H9 (cell line): Measurements from ENCODE around the gene VAMP2. TPM values are rescaled to one million over a fixed set of nuclear protein-coding genes. Genes with fewer than 3 reads are reported as not detected.

ENCODE experiments used
- DNase-seq: peaks from one replicate; pipeline ENCODE4 v3.0.0-alpha.2; 2017
- H2AFZ ChIP-seq: one replicate; pipeline ENCODE4 v1.6.1; 2013; ENCODE audit warnings: mild to moderate bottlenecking, low read length, control low read depth, moderate library complexity
- H2AK5ac ChIP-seq: 2 replicates; pipeline ENCODE4 v1.6.1; 2013; ENCODE audit warnings: low read length, control low read depth, mixed read lengths; ENCODE audit not compliant: insufficient read length
- H2BK120ac ChIP-seq: one replicate; pipeline ENCODE4 v1.6.1; 2013; ENCODE audit warnings: low read depth, mild to moderate bottlenecking, low read length, control low read depth, inconsistent platforms; ENCODE audit not compliant: poor library complexity, severe bottlenecking
- H2BK12ac ChIP-seq: 2 replicates; pipeline ENCODE4 v1.6.1; 2013; ENCODE audit warnings: low read length, control low read depth, mixed read lengths, low read depth; ENCODE audit not compliant: insufficient read length
- H2BK15ac ChIP-seq: 2 replicates; pipeline ENCODE4 v1.6.1; 2013; ENCODE audit warnings: low read depth, low read length, control low read depth
- H2BK20ac ChIP-seq: one replicate; pipeline ENCODE4 v1.6.1; 2013; ENCODE audit warnings: low read depth, mild to moderate bottlenecking, low read length, control low read depth, inconsistent platforms; ENCODE audit not compliant: poor library complexity, severe bottlenecking
- H2BK5ac ChIP-seq: 2 replicates; pipeline ENCODE4 v1.6.1; 2013; ENCODE audit warnings: low read length, control low read depth, mixed read lengths; ENCODE audit not compliant: insufficient read length
- H3K14ac ChIP-seq: 2 replicates; pipeline ENCODE4 v1.6.1; 2013; ENCODE audit warnings: low read length, control low read depth; ENCODE audit not compliant: insufficient read depth
- H3K18ac ChIP-seq: 2 replicates; pipeline ENCODE4 v1.6.1; 2013; ENCODE audit warnings: low read depth, mild to moderate bottlenecking, mixed read lengths, low read length, control low read depth; ENCODE audit not compliant: insufficient read length
- H3K23ac ChIP-seq: 2 replicates; pipeline ENCODE4 v1.6.1; 2013; ENCODE audit warnings: low read length, control low read depth, mixed read lengths, low read depth; ENCODE audit not compliant: insufficient read length
- H3K23me2 ChIP-seq: 2 replicates; pipeline ENCODE4 v1.6.1; 2013; ENCODE audit warnings: low read depth, mild to moderate bottlenecking, mixed read lengths, low read length, control low read depth; ENCODE audit not compliant: insufficient read length, poor library complexity, severe bottlenecking
- H3K27ac ChIP-seq: 2 replicates; pipeline ENCODE4 v1.5.1; 2013; ENCODE audit warnings: low read length, control low read depth, mixed read lengths, low read depth; ENCODE audit not compliant: insufficient read length
- H3K27me3 ChIP-seq: 2 replicates; pipeline ENCODE4 v1.6.1; 2013; ENCODE audit warnings: low read length, control low read depth, inconsistent platforms; ENCODE audit not compliant: insufficient read depth
- H3K4ac ChIP-seq: 2 replicates; pipeline ENCODE4 v1.6.1; 2013; ENCODE audit warnings: low read depth, mild to moderate bottlenecking, control low read depth, inconsistent platforms, low read length, moderate library complexity
- H3K4me1 ChIP-seq: 2 replicates; pipeline ENCODE4 v1.6.1; 2013; ENCODE audit warnings: low read length, control low read depth, inconsistent platforms; ENCODE audit not compliant: insufficient read depth
- H3K4me2 ChIP-seq: 2 replicates; pipeline ENCODE4 v1.6.1; 2013; ENCODE audit warnings: low read length, control low read depth, mixed read lengths; ENCODE audit not compliant: insufficient read length, insufficient read depth
- H3K56ac ChIP-seq: 2 replicates; pipeline ENCODE4 v1.6.1; 2013; ENCODE audit warnings: low read depth, mild to moderate bottlenecking, mixed read lengths, low read length, control low read depth; ENCODE audit not compliant: insufficient read length
- H3K79me1 ChIP-seq: 2 replicates; pipeline ENCODE4 v1.6.1; 2013; ENCODE audit warnings: low read depth, mild to moderate bottlenecking, moderate library complexity, low read length, control low read depth, inconsistent platforms; ENCODE audit not compliant: insufficient read depth, poor library complexity, severe bottlenecking
- H3K79me2 ChIP-seq: 2 replicates; pipeline ENCODE4 v1.6.1; 2013; ENCODE audit warnings: low read length, control low read depth, inconsistent platforms; ENCODE audit not compliant: insufficient read depth
- H3K9ac ChIP-seq: 2 replicates; pipeline ENCODE4 v1.6.1; 2013; ENCODE audit warnings: low read length, control low read depth, mixed read lengths; ENCODE audit not compliant: insufficient read length; ENCODE audit errors: extremely low read depth
- H3K9me3 ChIP-seq: one replicate; pipeline ENCODE4 v1.6.1; 2013; ENCODE audit warnings: low read depth, low read length, inconsistent platforms; ENCODE audit not compliant: control insufficient read depth
- H3T11ph ChIP-seq: one replicate; pipeline ENCODE4 v1.6.1; 2013; ENCODE audit warnings: mild to moderate bottlenecking, low read length, control low read depth, inconsistent platforms
- H4K20me1 ChIP-seq: one replicate; pipeline ENCODE4 v1.6.1; 2013; ENCODE audit not compliant: control insufficient read depth, insufficient read length, insufficient read depth
- H4K5ac ChIP-seq: 2 replicates; pipeline ENCODE4 v1.6.1; 2013; ENCODE audit warnings: low read depth, mild to moderate bottlenecking, mixed read lengths, low read length, control low read depth; ENCODE audit not compliant: insufficient read length
- H4K8ac ChIP-seq: replicated peaks from 2 replicates; pipeline ENCODE4 v1.6.1; 2013; ENCODE audit warnings: low read length, control low read depth, mixed read lengths, low read depth; ENCODE audit not compliant: insufficient read length
- H4K91ac ChIP-seq: 2 replicates; pipeline ENCODE4 v1.6.1; 2013; ENCODE audit warnings: low read depth, mild to moderate bottlenecking, moderate library complexity, mixed read lengths, low read length, control low read depth; ENCODE audit not compliant: insufficient read length
- H3K27ac Mint-ChIP-seq, 3 experiments: 2 replicates in 2 of 3; 3 replicates in 1 of 3; pipeline ENCODE4 v1.8.0; 2020 to 2021; ENCODE audit warnings: mixed read lengths in 3 of 3, mild to moderate bottlenecking in 1 of 3, moderate library complexity in 1 of 3
- H3K27me3 Mint-ChIP-seq: 2 replicates; pipeline ENCODE4 v1.8.0; 2021; ENCODE audit warnings: low read depth, mild to moderate bottlenecking, moderate library complexity, mixed read lengths
- H3K36me3 Mint-ChIP-seq, 3 experiments: 2 replicates in 2 of 3; 3 replicates in 1 of 3; pipeline ENCODE4 v1.8.0; 2020 to 2021; ENCODE audit warnings: low read depth in 3 of 3, mixed read lengths in 3 of 3; ENCODE audit not compliant: insufficient read depth in 1 of 3
- H3K4me1 Mint-ChIP-seq, 2 experiments: 2 replicates each; pipeline ENCODE4 v1.8.0; 2020; ENCODE audit warnings: mixed read lengths in 2 of 2
- H3K4me3 Mint-ChIP-seq, 2 experiments: 2 replicates in 1 of 2; 3 replicates in 1 of 2; pipeline ENCODE4 v1.8.0; 2020 to 2021; ENCODE audit warnings: mild to moderate bottlenecking in 2 of 2, mixed read lengths in 2 of 2, moderate library complexity in 1 of 2
- H3K9me3 Mint-ChIP-seq, 2 experiments: 2 replicates in 1 of 2; 3 replicates in 1 of 2; pipeline ENCODE4 v1.8.0; 2020; ENCODE audit warnings: mild to moderate bottlenecking in 2 of 2, mixed read lengths in 2 of 2, moderate library complexity in 1 of 2
- CTCF ChIP-seq: fragments of 200-600 bp; sonication (generic); conservative IDR thresholded peaks from 3 replicates; pipeline ENCODE4 v1.8.0; 2021; ENCODE audit warnings: antibody characterized with exemption, mild to moderate bottlenecking
- WGBS: extraction: QIAGEN DNeasy Blood & Tissue Kit; methylation state at CpG from one replicate; pipeline ENCODE4 v1.1.7; 2013; ENCODE audit warnings: missing lambda C conversion rate, low lambda C conversion rate, mixed read lengths; ENCODE audit not compliant: insufficient read length; ENCODE audit errors: extremely low coverage; 5-methylcytosine and 5-hydroxymethylcytosine counted together
- microRNA-seq: library from miRNA; unstranded; fragments of <30 nt; microRNA quantifications from one replicate; pipeline ENCODE4, GENCODE V29; 2020; ENCODE audit warnings: borderline microRNAs expressed
- total RNA-seq: library from RNA; stranded (reverse); gene quantifications from 2 replicates; pipeline ENCODE4 v1.2.1, GENCODE V29; 2021

VAMP2 gene
- total RNA-seq, 1 experiment from 2014 or later: 22.8 TPM

DNA sequence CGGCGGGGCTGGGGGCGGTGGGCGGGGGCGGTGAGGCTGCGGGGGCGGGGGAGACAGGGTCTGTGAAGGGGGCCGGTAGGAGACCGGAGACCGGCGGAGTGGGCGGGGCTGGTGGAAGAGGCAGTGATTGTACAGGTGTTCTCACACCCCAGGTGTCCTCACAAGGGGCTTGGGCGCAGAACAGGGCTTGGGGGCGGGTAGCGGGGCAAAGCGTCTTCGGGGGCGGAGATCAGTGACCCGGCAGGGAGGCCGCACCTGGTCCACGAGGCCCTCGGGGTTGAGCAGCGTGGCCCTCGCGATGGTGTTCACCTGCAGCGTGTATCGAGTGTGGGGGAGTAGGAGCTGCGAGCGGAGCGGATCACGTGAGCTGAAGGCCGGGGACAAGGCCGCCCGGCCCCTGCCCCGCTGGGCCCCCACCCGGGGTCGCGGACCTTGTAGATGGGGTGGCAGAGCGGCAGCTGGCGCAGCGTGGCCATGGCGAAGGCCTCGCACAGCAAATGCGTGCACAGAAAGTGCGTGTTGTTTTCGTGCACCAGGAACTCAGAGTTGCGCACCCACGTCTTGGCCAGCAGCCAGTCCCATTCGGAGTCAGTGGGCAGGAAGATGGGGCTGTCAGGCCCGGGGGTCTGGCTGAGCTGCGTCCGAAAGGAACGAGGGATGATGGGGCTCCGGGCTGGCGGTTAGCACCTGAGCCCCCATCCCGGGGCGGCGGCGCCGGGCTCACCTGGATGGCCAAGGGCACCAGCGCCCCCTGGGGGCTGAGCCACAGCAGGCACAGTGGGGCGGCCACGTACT lies 52.9 kb downstream of the VAMP2 start:
- no peak overlapping the region for H4K8ac ChIP-seq
- peak; percentile 96 for TF ChIP-seq CTCF
- no peak overlapping the region for H2AFZ ChIP-seq
- no peak overlapping the region for H3K18ac ChIP-seq
- H2BK15ac ChIP-seq: no peak overlapping the region
- H3K27me3 ChIP-seq: peaks cover 3% of the 10 kb centered on the region; the same call in 1 of the 2 replicates
- peaks cover 6% of the 10 kb centered on the region for H3K23me2 ChIP-seq
- H3K36me3 Mint-ChIP-seq: no peaks in the 10 kb centered on the region
- no peak overlapping the region for H2BK12ac ChIP-seq
- no peak overlapping the region for H3K56ac ChIP-seq
- peaks cover 82% of the 10 kb centered on the region for H3K27me3 Mint-ChIP-seq
- no peak overlapping the region for H2BK120ac ChIP-seq
- H3K23ac ChIP-seq: no peak overlapping the region
- H4K5ac ChIP-seq: no peak overlapping the region
- no peaks in the 10 kb centered on the region for H4K20me1 ChIP-seq
- H3K4me3 Mint-ChIP-seq: peak overlapping the region; percentile 73 to 81
- H3K9me3 Mint-ChIP-seq: no peaks in the 10 kb centered on the region
- H3K4me1 Mint-ChIP-seq: peaks cover 10 to 11% of the 10 kb centered on the region in 2 experiments
- H3K9ac ChIP-seq: peak overlapping the region; percentile 21
- H3K27ac Mint-ChIP-seq: no peak overlapping the region
- no peak overlapping the region for H2AK5ac ChIP-seq
- no peak overlapping the region for H3K27ac ChIP-seq
- peak overlapping the region; percentile 92 for H3K4me2 ChIP-seq
- WGBS: no CpG with 5 or more reads among the region's 63 CpGs
- H3K9me3 ChIP-seq: no peaks in the 10 kb centered on the region
- H3K79me1 ChIP-seq: no peaks in the 10 kb centered on the region
- no peaks in the 10 kb centered on the region for H3K4me1 ChIP-seq
- no peaks in the 10 kb centered on the region for H3K79me2 ChIP-seq
- no peak overlapping the region for H3K4ac ChIP-seq
- H3K14ac ChIP-seq: no peak overlapping the region
- H2BK20ac ChIP-seq: no peak overlapping the region
- no peak overlapping the region for H2BK5ac ChIP-seq
- H4K91ac ChIP-seq: no peak overlapping the region
- peak; percentile 92 for DNase-seq
- no peak overlapping the region for H3T11ph ChIP-seq

Small RNA genes lying within 50 kb of the gene (microRNA-seq; reads per million reads assigned to microRNA genes)
- gene MIR4521 (83.3 reads per million, percentile 70 among the genes with 10 or more reads in this experiment), gene MIR6883 (not detected)

Other genes with a start within 250 kb of the VAMP2 start
- 1.9 and 2.5 TPM in 2 replicates for gene RNF227, start 246.7 kb downstream of the VAMP2 start, total RNA-seq
- 5.7 and 6.4 TPM in 2 replicates for gene KCNAB3, start 233.1 kb downstream of the VAMP2 start, total RNA-seq
- gene TRAPPC1, start 231.0 kb downstream of the VAMP2 start, total RNA-seq: 132 and 160 TPM in 2 replicates
- gene CNTROB, start 230.7 kb downstream of the VAMP2 start, total RNA-seq: 25.8 and 30.1 TPM in 2 replicates
- gene GUCY2D, start 160.3 kb downstream of the VAMP2 start, total RNA-seq: 0.15 and 0.35 TPM in 2 replicates
- 0.11 TPM in 1 of 2 replicates, not detected in the other for gene ALOX15B, start 123.9 kb downstream of the VAMP2 start, total RNA-seq
- 0.86 and 1.2 TPM in 2 replicates for gene ALOX12B, start 75.2 kb downstream of the VAMP2 start, total RNA-seq
- 0.13 and 0.42 TPM in 2 replicates for gene ALOXE3, start 44.4 kb downstream of the VAMP2 start, total RNA-seq
- 0.26 and 0.33 TPM in 2 replicates for gene HES7, start 38.8 kb downstream of the VAMP2 start, total RNA-seq
- gene PER1, start 10.5 kb downstream of the VAMP2 start, total RNA-seq: 36.5 and 37.2 TPM in 2 replicates
- gene TMEM107, start 13.4 kb upstream of the VAMP2 start, total RNA-seq: 12.7 and 14.3 TPM in 2 replicates
- 3.1 and 3.4 TPM in 2 replicates for gene BORCS6, start 27.2 kb upstream of the VAMP2 start, total RNA-seq
- 160 and 171 TPM in 2 replicates for gene AURKB, start 47.6 kb upstream of the VAMP2 start, total RNA-seq
- 36.9 and 37.0 TPM in 2 replicates for gene CTC1, start 85.1 kb upstream of the VAMP2 start, total RNA-seq
- 224 and 228 TPM in 2 replicates for gene PFAS, start 86.3 kb upstream of the VAMP2 start, total RNA-seq
- gene RANGRF, start 125.7 kb upstream of the VAMP2 start, total RNA-seq: 36.9 and 42.5 TPM in 2 replicates
- gene SLC25A35, start 132.5 kb upstream of the VAMP2 start, total RNA-seq: 3.9 and 4.3 TPM in 2 replicates
- gene ARHGEF15, start 147.3 kb upstream of the VAMP2 start, total RNA-seq: 0.35 and 0.39 TPM in 2 replicates
- not detected in 2 replicates for gene ODF4, start 176.9 kb upstream of the VAMP2 start, total RNA-seq
- 2,434 and 2,435 TPM in 2 replicates for gene RPL26, start 220.2 kb upstream of the VAMP2 start, total RNA-seq
- 0.07 and 0.09 TPM in 2 replicates for gene RNF222, start 234.9 kb upstream of the VAMP2 start, total RNA-seq